GM12878 (cell line): ENCODE data around the gene CREB3. TPM values are rescaled to one million over a fixed set of nuclear protein-coding genes. Genes with fewer than 3 reads are reported as not detected.

ENCODE experiments used
- BCLAF1 ChIP-seq: fragments of 450-650 bp; IDR thresholded peaks from 2 replicates; pipeline ENCODE4 v1.6.1; 2017; ENCODE audit warnings: antibody characterized with exemption, mild to moderate bottlenecking, moderate library complexity
- CBFB ChIP-seq: IDR thresholded peaks from 2 replicates; pipeline ENCODE4 v1.6.1; 2016; ENCODE audit warnings: antibody characterized with exemption, low read depth
- CEBPZ ChIP-seq: fragments of 150-350 bp; IDR thresholded peaks from 2 replicates; pipeline ENCODE4 v1.6.1; 2016; ENCODE audit warnings: low read depth, low read length
- ESRRA ChIP-seq: IDR thresholded peaks from 2 replicates; pipeline ENCODE4 v1.6.1; 2012; ENCODE audit warnings: mild to moderate bottlenecking, low read length, improper control_type of control experiment
- IKZF2 ChIP-seq, 2 experiments: fragments of 450-650 bp; IDR thresholded peaks; 2 replicates each; pipeline ENCODE4 v1.6.1; 2017; ENCODE audit warnings: mild to moderate bottlenecking in 2 of 2, moderate library complexity in 2 of 2
- MYC ChIP-seq: IDR thresholded peaks from 2 replicates; pipeline ENCODE4 v1.6.1; 2011; ENCODE audit warnings: mild to moderate bottlenecking, low read length, moderate library complexity, inconsistent platforms; ENCODE audit not compliant: insufficient read depth, insufficient replicate concordance, insufficient read length, severe bottlenecking
- NFIC ChIP-seq: IDR thresholded peaks from 2 replicates; pipeline ENCODE4 v1.6.1; 2012; ENCODE audit warnings: low read depth, mild to moderate bottlenecking, inconsistent platforms, low read length, moderate library complexity
- NR2F1 ChIP-seq: fragments of 450-650 bp; conservative IDR thresholded peaks from 2 replicates; pipeline ENCODE4 v1.6.1; 2017; ENCODE audit warnings: mild to moderate bottlenecking
- PML ChIP-seq: IDR thresholded peaks from 2 replicates; pipeline ENCODE4 v1.6.1; 2012; ENCODE audit warnings: low read length, inconsistent platforms
- REST ChIP-seq: IDR thresholded peaks from 2 replicates; pipeline ENCODE4 v1.6.1; 2012; ENCODE audit warnings: mild to moderate bottlenecking, low read depth, low read length
- SMAD1 ChIP-seq: fragments of 450-650 bp; IDR thresholded peaks from 2 replicates; pipeline ENCODE4 v1.6.1; 2018; ENCODE audit warnings: mild to moderate bottlenecking, low read depth; ENCODE audit not compliant: partially characterized antibody
- STAT1 ChIP-seq: fragments of 450-650 bp; conservative IDR thresholded peaks from 2 replicates; pipeline ENCODE4 v1.6.1; 2014; ENCODE audit warnings: antibody characterized with exemption, mild to moderate bottlenecking
- SUPT20H ChIP-seq: IDR thresholded peaks from 2 replicates; pipeline ENCODE4 v1.6.1; 2011; ENCODE audit warnings: low read depth, mild to moderate bottlenecking, low read length, moderate library complexity, borderline replicate concordance; ENCODE audit not compliant: control insufficient read depth
- SUZ12 ChIP-seq: fragments of 200-600 bp; sonication (generic); IDR thresholded peaks from one replicate; pipeline ENCODE4 v1.6.1; 2018; ENCODE audit warnings: antibody characterized with exemption, mild to moderate bottlenecking; ENCODE audit not compliant: unreplicated experiment
- TARDBP ChIP-seq: IDR thresholded peaks from 2 replicates; pipeline ENCODE4 v1.6.1; 2016; ENCODE audit warnings: borderline replicate concordance
- ZZZ3 ChIP-seq: IDR thresholded peaks from 2 replicates; pipeline ENCODE4 v1.6.1; 2011; ENCODE audit warnings: low read depth; ENCODE audit not compliant: control insufficient read depth, insufficient read length
- polyA plus RNA-seq, 11 experiments: library from polyadenylated mRNA; depleted of rRNA in 4 of 11; unstranded in 6 of 11; stranded (reverse) in 5 of 11; fragments of >200 nt; fragmentation: Nextera tagmentation in 4 of 11; fragmentation: Illumina TruSeq in 1 of 11; extraction: Ambion mirVana in 4 of 11; extraction: Trizol in 1 of 11; gene quantifications; 1 replicate in 1 of 11; 2 replicates in 10 of 11; pipeline versions ENCODE4 v1.2.1 to v1.2.3, GENCODE V29; 2011 to 2016; ENCODE audit warnings: inconsistent platforms in 2 of 11, missing spikeins in 2 of 11, low read depth in 1 of 11
- total RNA-seq, 4 experiments: library from RNA; depleted of rRNA in 3 of 4; stranded (reverse); fragments of >200 nt in 3 of 4; fragmentation: Illumina TruSeq in 1 of 4; extraction: Trizol in 1 of 4; gene quantifications; 2 replicates each; pipeline versions ENCODE4 v1.2.1 to v1.2.3, GENCODE V29; 2013 to 2021
- TF ChIP-seq, protein P1 (sequence below): fragments of 450-650 bp; IDR thresholded peaks from 2 replicates; pipeline ENCODE4 v1.6.1; 2018; ENCODE audit warnings: mild to moderate bottlenecking, low read depth, moderate library complexity; ENCODE audit not compliant: partially characterized antibody

The CREB3 gene
- total and polyA plus RNA-seq, 10 of the 15 experiments (the other 5 are each of a cell fraction or from before 2014, with no cell fraction given) = 9.8 to 38.9 (median 19.8) TPM

GRCh38 chr9:35757226-35757891, 24.9 kb downstream of the CREB3 start (continued):
- TF ChIP-seq REST = no peak
- TF ChIP-seq PML = 0 out of 2 replicates have a peak, but pooled peaks have one; percentile 55
- TF ChIP-seq CEBPZ = no peak
- no peak for TF ChIP-seq MYC
- no peak for TF ChIP-seq SMAD1
- TF ChIP-seq SUZ12 = no peak
- TF ChIP-seq STAT1 = no peak
- peak; percentile 73; the same call in 1 of the 2 replicates for TF ChIP-seq NR2F1
- TF ChIP-seq IKZF2 (IDR thresholded peaks at IDR 0.05) = peak; percentile 84 to 85
- no peak for TF ChIP-seq BCLAF1
- TF ChIP-seq TARDBP = no peak
- no peak for TF ChIP-seq CBFB
- TF ChIP-seq SUPT20H = no peak
- no peak for TF ChIP-seq ZZZ3
- TF ChIP-seq, protein P1, sequence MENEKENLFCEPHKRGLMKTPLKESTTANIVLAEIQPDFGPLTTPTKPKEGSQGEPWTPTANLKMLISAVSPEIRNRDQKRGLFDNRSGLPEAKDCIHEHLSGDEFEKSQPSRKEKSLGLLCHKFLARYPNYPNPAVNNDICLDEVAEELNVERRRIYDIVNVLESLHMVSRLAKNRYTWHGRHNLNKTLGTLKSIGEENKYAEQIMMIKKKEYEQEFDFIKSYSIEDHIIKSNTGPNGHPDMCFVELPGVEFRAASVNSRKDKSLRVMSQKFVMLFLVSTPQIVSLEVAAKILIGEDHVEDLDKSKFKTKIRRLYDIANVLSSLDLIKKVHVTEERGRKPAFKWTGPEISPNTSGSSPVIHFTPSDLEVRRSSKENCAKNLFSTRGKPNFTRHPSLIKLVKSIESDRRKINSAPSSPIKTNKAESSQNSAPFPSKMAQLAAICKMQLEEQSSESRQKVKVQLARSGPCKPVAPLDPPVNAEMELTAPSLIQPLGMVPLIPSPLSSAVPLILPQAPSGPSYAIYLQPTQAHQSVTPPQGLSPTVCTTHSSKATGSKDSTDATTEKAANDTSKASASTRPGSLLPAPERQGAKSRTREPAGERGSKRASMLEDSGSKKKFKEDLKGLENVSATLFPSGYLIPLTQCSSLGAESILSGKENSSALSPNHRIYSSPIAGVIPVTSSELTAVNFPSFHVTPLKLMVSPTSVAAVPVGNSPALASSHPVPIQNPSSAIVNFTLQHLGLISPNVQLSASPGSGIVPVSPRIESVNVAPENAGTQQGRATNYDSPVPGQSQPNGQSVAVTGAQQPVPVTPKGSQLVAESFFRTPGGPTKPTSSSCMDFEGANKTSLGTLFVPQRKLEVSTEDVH = peak; percentile 61
- TF ChIP-seq ESRRA = no peak
- TF ChIP-seq NFIC = no peak
